Activated T-cell treated with anti-CD3 and anti-CD28 coated beads for 1 hour (primary cell): ENCODE results near the gene PKD1.

Experiments
- DNase-seq: peaks from one replicate; pipeline ENCODE4 v3.0.0-alpha.2; 2020; ENCODE audit warnings: low read depth

Gene PKD1

GRCh38 chr16:2170080-2170479, 34.4 kb upstream of the PKD1 start:
- DNase-seq: no peak

GRCh38 chr16:2167068-2167638, 31.5 kb upstream of the PKD1 start:
- DNase-seq: no peak

GRCh38 chr16:2166263-2167067, 30.8 kb upstream of the PKD1 start:
- DNase-seq: no peak

- DNase-seq: no peak
These were observed 30.2 kb upstream of the PKD1 start for GRCh38 chr16:2165861-2166260.

- DNase-seq: no peak
These were observed 27.6 kb upstream of the PKD1 start for GRCh38 chr16:2163211-2163881.

DNA sequence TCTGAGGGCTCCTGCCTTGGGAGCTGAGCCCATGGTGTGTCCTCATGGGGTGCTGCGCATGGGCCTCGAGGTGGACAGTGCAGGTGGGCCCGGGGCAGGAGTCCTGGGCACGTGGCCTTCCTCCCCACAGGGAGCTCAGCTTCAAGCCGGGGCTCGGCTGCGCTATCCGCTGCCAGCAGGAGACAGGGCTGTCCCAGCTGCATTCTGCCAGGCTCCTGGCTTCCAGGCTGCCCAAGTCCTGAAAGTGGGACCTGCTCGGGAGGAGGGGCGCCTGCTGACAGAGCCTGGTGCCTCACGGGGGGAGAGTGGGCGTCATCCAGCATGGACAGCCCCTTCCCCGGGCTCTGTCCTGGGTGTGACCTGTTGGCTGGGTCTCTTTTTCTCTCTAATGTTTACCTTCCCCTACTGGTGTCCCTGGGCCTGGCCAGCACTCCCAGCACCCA, 27.0 kb upstream of the PKD1 start:
- DNase-seq: no peak

- no peak for DNase-seq
These were observed 26.2 kb upstream of the PKD1 start for GRCh38 chr16:2161911-2162310.

DNA sequence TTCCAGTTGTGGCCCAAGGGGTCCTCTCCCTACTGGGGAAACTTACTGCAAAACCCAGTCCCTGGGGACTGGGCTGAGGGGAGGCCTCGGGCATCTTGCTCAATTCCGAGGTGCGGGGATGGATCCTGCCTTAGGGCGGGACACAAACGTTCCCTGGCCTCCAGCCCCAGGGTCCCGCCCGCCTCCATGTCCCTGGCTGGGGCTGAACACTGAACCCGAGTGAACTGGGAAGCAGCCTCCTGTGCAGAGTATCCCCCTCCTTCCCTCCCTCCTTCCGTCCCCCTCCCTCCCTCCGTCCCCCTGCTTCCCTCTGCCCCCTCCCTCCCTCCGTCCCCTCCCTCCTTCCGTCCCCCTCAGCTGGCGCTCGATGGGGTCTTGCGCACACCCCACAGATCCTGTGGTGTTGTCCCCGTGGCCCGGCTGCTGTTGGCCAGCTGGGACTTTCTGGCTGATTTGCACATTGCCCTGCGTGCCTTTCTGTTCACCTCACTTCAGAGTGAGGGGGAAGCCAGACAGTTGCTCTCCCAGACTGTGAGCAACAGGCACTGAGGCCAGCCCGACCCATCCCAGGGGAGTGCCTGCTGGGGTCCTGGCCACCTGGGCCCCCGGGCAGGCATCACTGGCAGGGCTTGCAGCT, 25.3 kb upstream of the PKD1 start:
- no peak for DNase-seq

DNA sequence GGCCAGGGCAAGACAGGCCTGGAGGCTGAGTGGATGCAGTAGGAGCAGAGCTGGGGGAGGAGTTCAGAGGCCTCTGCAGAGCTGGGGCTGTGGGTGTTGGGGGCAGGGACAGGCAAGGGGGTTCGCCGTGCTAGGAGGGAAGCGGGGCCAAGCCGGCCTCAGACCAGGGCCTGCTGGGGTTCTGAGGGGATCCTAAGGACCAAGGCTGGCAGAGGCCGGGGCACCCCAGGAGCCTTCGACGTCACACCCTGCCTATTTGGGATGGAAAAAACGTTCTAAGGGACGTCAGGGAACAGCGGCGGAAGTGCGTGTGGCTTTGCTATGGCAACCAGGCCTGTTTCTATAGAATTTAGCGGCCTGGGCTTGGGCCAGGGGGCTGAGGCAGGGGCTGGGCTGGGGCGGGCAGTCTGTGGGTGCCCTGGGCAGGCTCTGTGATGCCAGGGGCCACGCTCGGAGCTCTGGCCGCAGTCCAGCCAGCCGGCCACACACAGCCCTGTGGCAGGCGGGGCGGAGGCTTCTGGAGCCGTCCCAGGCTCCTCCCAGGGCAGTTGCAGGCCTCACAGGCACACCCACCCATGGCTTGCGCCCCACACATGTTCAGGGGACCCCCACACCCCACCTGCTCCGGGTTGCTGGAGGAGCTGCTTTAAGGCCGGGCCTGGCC, 23.6 kb upstream of the PKD1 start:
- DNase-seq: no peak

- DNase-seq: no peak
These were observed 22.6 kb upstream of the PKD1 start for GRCh38 chr16:2158262-2158638.

- DNase-seq: no peak
These were observed 22.0 kb upstream of the PKD1 start for GRCh38 chr16:2157480-2158261.

- DNase-seq: no peak
These were observed 21.1 kb upstream of the PKD1 start for GRCh38 chr16:2156849-2157224.

GRCh38 chr16:2155977-2156848, 20.5 kb upstream of the PKD1 start:
- DNase-seq: no peak

DNA sequence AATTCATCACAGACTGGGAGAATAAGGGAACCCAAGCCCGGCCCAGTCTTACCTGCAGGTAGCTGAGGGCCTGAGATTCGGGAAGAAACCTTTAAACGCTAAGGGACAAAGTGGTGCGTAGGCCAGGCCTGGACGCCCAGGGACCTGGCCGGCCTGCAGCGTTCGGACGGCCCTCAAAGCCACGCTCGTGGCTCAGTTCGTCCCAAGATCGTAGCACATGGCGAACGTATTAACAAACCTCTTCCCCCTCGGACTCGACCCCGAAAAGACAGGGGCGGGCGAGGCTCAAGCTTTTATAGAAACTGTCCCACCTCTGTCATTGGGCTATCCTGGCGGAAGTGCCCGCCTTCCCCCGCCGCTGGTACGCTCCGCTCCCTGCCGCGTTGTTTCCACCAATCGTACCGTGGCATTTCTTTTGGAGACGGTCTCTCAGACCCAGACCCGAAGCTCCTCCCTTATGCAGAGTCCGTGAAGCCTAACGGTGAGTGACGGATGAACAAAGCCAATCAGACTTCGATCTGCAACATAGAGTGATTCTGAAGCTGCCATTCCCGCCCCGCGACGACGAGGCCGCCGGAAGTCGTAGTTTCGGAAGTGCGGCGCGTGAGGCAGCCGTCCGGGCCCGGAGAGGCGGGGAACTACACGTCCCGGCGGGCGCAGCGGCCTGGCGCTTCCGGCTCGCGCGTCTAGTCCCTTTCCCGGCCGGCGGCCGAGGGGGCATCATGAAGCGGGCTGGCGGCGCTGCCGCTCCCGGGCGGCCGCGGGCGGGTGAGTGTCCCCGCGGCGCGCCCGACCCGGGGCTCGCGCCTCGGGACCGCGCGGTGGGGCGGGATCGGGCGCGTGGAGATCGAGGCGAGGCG, 19.6 kb upstream of the PKD1 start, which contains the start of gene TRAF7:
TRAF7 (plus strand) TSS at position 692 of the 860 bp plus-strand sequence. CDS start 8,139 bp downstream, outside the sequence.
- peak; percentile 93 for DNase-seq

DNA sequence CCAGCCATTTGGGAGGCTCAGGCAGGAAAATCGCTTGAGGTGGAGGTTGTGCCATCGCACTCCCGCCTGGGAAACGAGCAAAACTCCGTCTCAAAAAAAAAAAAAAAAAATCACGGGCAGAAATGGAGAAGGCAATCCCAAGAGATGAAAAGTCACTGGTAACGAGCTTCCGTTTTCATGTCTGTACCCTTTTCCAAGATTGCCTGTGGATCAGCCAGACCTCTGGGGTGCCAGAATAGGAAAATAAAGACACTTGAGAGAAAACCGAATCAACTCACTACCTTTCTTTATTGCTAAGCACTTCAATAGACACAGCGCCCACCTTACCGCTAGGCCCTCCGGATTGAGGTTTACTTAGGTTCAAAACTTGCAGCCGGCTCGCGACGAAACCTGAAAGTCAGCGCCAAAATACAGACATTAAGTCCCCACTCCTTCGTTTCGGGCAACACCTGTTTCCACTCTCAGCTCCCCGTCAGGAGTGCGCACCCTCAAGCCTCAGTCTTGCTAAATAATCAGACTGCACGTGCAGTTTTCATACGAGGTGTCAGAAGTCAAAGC, 18.9 kb upstream of the PKD1 start:
- no peak for DNase-seq

GRCh38 chr16:2152695-2153506, 17.2 kb upstream of the PKD1 start:
- DNase-seq: no peak

- DNase-seq: no peak
These were observed 15.7 kb upstream of the PKD1 start for GRCh38 chr16:2151188-2152091.
